DOHH2 (cell line): ENCODE measurements around the gene BRMS1L.

ENCODE experiments used
- H3F3A ChIP-seq: fragments of 200-600 bp; sonication (generic), shearing (Covaris generic); 2 replicates; pipeline ENCODE4 v1.6.0; 2016; ENCODE audit warnings: antibody characterized with exemption, mild to moderate bottlenecking; ENCODE audit not compliant: control insufficient read depth, insufficient read depth
- H3K27ac ChIP-seq: fragments of 200-600 bp; sonication (generic); 2 replicates; pipeline ENCODE4 v1.5.1; 2014; ENCODE audit warnings: low read depth, mild to moderate bottlenecking, low read length, moderate library complexity
- H3K27me3 ChIP-seq: fragments of 200-600 bp; sonication (generic); 2 replicates; pipeline ENCODE4 v1.6.1; 2014; ENCODE audit warnings: mild to moderate bottlenecking, low read length, mixed read lengths; ENCODE audit not compliant: control insufficient read depth
- H3K36me3 ChIP-seq: fragments of 200-600 bp; sonication (generic); 2 replicates; pipeline ENCODE4 v1.6.1; 2014; ENCODE audit warnings: mild to moderate bottlenecking, low read length, moderate library complexity, mixed read lengths; ENCODE audit not compliant: control insufficient read depth
- H3K4me1 ChIP-seq: fragments of 200-600 bp; sonication (generic); 2 replicates; pipeline ENCODE4 v1.6.1; 2014; ENCODE audit warnings: mild to moderate bottlenecking, low read length, mixed read lengths; ENCODE audit not compliant: control insufficient read depth
- H3K4me2 ChIP-seq: fragments of 200-600 bp; sonication (generic); 2 replicates; pipeline ENCODE4 v1.6.0; 2014; ENCODE audit warnings: mild to moderate bottlenecking, low read length, moderate library complexity
- H3K4me3 ChIP-seq: fragments of 200-600 bp; sonication (generic); 2 replicates; pipeline ENCODE4 v1.5.1; 2014; ENCODE audit warnings: mild to moderate bottlenecking, low read length, mixed read lengths
- H3K79me2 ChIP-seq: fragments of 200-600 bp; sonication (generic); 2 replicates; pipeline ENCODE4 v1.6.1; 2014; ENCODE audit warnings: mild to moderate bottlenecking, low read length, mixed read lengths; ENCODE audit not compliant: control insufficient read depth
- H3K9me2 ChIP-seq: fragments of 200-600 bp; sonication (generic); replicated peaks from 2 replicates; pipeline ENCODE4 v1.6.1; 2014; ENCODE audit warnings: mild to moderate bottlenecking, low read length, mixed read lengths; ENCODE audit not compliant: control insufficient read depth
- H3K9me3 ChIP-seq: fragments of 200-600 bp; sonication (generic); 2 replicates; pipeline ENCODE4 v1.6.1; 2014; ENCODE audit warnings: antibody characterized with exemption, low read length, mixed read lengths; ENCODE audit not compliant: control insufficient read depth, insufficient read depth
- H4K20me1 ChIP-seq: fragments of 200-600 bp; sonication (generic); 2 replicates; pipeline ENCODE4 v1.6.0; 2014; ENCODE audit warnings: low read depth, mild to moderate bottlenecking, antibody characterized with exemption, low read length, moderate library complexity; ENCODE audit not compliant: control insufficient read depth, insufficient read depth
- CTCF ChIP-seq: fragments of 200-600 bp; sonication (generic); IDR thresholded peaks from one replicate; pipeline ENCODE4 v1.5.1; 2014; ENCODE audit warnings: antibody characterized with exemption, mild to moderate bottlenecking, low read depth, low read length; ENCODE audit not compliant: poor library complexity, severe bottlenecking
- EZH2phosphoT487 ChIP-seq: fragments of 200-600 bp; sonication (generic); IDR thresholded peaks from 2 replicates; pipeline ENCODE4 v1.6.1; 2017; ENCODE audit warnings: borderline replicate concordance, mild to moderate bottlenecking, antibody characterized with exemption, low read length, moderate library complexity, mixed read lengths

BRMS1L gene

GRCh38 chr14:35898217-35898775 lies 72.2 kb downstream of the BRMS1L start:
- H3K4me2 ChIP-seq = no peak overlapping the region
- H3F3A ChIP-seq = no peaks in the 10 kb centered on the region
- H3K27ac ChIP-seq = no peak overlapping the region
- no peaks in the 10 kb centered on the region for H3K36me3 ChIP-seq
- TF ChIP-seq EZH2phosphoT487 (no peak), CTCF (no peak)
- H3K9me3 ChIP-seq = no peaks in the 10 kb centered on the region
- H3K9me2 ChIP-seq = no peaks in the 10 kb centered on the region
- no peaks in the 10 kb centered on the region for H3K27me3 ChIP-seq
- no peak overlapping the region for H3K4me3 ChIP-seq
- H3K79me2 ChIP-seq = no peaks in the 10 kb centered on the region
- H3K4me1 ChIP-seq = no peaks in the 10 kb centered on the region
- H4K20me1 ChIP-seq = no peaks in the 10 kb centered on the region

- Histone ChIP-seq H4K20me1 (no peaks in the 10 kb centered on the region), H3K27ac (no peak overlapping the region), H3K4me2 (no peak overlapping the region), H3K9me2 (no peaks in the 10 kb centered on the region), H3K79me2 (no peaks in the 10 kb centered on the region), H3K9me3 (no peaks in the 10 kb centered on the region), H3K27me3 (0 out of 2 replicates have a peak, but pooled peaks cover 3% of the 10 kb centered on the region), H3F3A (no peaks in the 10 kb centered on the region), H3K36me3 (no peaks in the 10 kb centered on the region), H3K4me3 (no peak overlapping the region), H3K4me1 (no peaks in the 10 kb centered on the region)
- no peak for TF ChIP-seq CTCF
- TF ChIP-seq EZH2phosphoT487 = no peak
Measured at GRCh38 chr14:35900741-35901140, 74.6 kb downstream of the BRMS1L start.

GRCh38 chr14:35909665-35910064 lies 83.5 kb downstream of the BRMS1L start:
- TF ChIP-seq EZH2phosphoT487 = no peak
- TF ChIP-seq CTCF = no peak
- H3K36me3 ChIP-seq = no peaks in the 10 kb centered on the region
- H3K9me2 ChIP-seq = no peaks in the 10 kb centered on the region
- H3K4me3 ChIP-seq = no peak overlapping the region
- H3F3A ChIP-seq = no peaks in the 10 kb centered on the region
- no peaks in the 10 kb centered on the region for H3K9me3 ChIP-seq
- no peak overlapping the region for H3K4me2 ChIP-seq
- H4K20me1 ChIP-seq = no peaks in the 10 kb centered on the region
- H3K4me1 ChIP-seq = no peaks in the 10 kb centered on the region
- no peaks in the 10 kb centered on the region for H3K79me2 ChIP-seq
- H3K27ac ChIP-seq = no peak overlapping the region
- 0 out of 2 replicates have a peak, but pooled peaks cover 3% of the 10 kb centered on the region for H3K27me3 ChIP-seq
